HG02759 (cell line): ENCODE results near the gene BANF1.

Source experiments
- ATAC-seq: cut with Tn5 transposase; IDR thresholded peaks from one replicate; pipeline ENCODE4 v1.9.1; 2021; ENCODE audit warnings: mild to moderate bottlenecking, moderate library complexity; ENCODE audit not compliant: unreplicated experiment

The BANF1 gene

GRCh38 chr11:66001942-66002647 lies at the start of gene BANF1, which contains the start of gene EIF1AD:
Gene BANF1, plus strand, starts transcription at chr11:66002503. Its CDS starts 748 bp downstream, at chr11:66003251.
Gene EIF1AD, minus strand, starts transcription at chr11:66002157. Its CDS starts 1,768 bp downstream, at chr11:66000389.
- ATAC-seq, result peak; percentile 77

GRCh38 chr11:65953471-65953870 lies 48.8 kb upstream of the BANF1 start:
- no peak for ATAC-seq

- no peak for ATAC-seq
Measured at GRCh38 chr11:65954771-65955170, 47.5 kb upstream of the BANF1 start.

GRCh38 chr11:65958291-65958690 lies 44.0 kb upstream of the BANF1 start:
- no peak for ATAC-seq

GRCh38 chr11:65958774-65959420 lies 43.4 kb upstream of the BANF1 start:
- no peak for ATAC-seq

- ATAC-seq, result no peak
Measured at GRCh38 chr11:65960824-65961266, 41.5 kb upstream of the BANF1 start.

- ATAC-seq, result peak; percentile 94
Measured at GRCh38 chr11:65961267-65962140, 40.8 kb upstream of the BANF1 start, which contains the start of gene SART1. Gene SART1, plus strand, starts transcription at chr11:65961734. Its CDS starts 47 bp downstream, at chr11:65961781.

GRCh38 chr11:65962141-65962564 lies 40.1 kb upstream of the BANF1 start:
- ATAC-seq, result no peak

GRCh38 chr11:65964906-65965305 lies 37.4 kb upstream of the BANF1 start:
- no peak for ATAC-seq

- no peak for ATAC-seq
Measured at GRCh38 chr11:65965986-65966762, 36.1 kb upstream of the BANF1 start.

GRCh38 chr11:65967329-65967934 lies 34.9 kb upstream of the BANF1 start:
- ATAC-seq, result no peak

- ATAC-seq, result no peak
Measured at GRCh38 chr11:65968600-65969482, 33.5 kb upstream of the BANF1 start.

- ATAC-seq, result no peak
Measured at GRCh38 chr11:65972116-65972515, 30.2 kb upstream of the BANF1 start.

GRCh38 chr11:65973439-65974110 lies 28.7 kb upstream of the BANF1 start:
- ATAC-seq, result no peak

GRCh38 chr11:65975771-65976170 lies 26.5 kb upstream of the BANF1 start:
- ATAC-seq, result no peak

- no peak for ATAC-seq
Measured at GRCh38 chr11:65976216-65977176, 25.8 kb upstream of the BANF1 start.

- no peak for ATAC-seq
Measured at GRCh38 chr11:65977621-65978390, 24.5 kb upstream of the BANF1 start.
